ENCODE measurements around the gene CELF1. TPM values are rescaled to one million over a fixed set of nuclear protein-coding genes. Genes with fewer than 3 reads are reported as not detected.

Gene CELF1
- total RNA-seq = 100 to 1,000 TPM; 132 to 143 TPM

DNA sequence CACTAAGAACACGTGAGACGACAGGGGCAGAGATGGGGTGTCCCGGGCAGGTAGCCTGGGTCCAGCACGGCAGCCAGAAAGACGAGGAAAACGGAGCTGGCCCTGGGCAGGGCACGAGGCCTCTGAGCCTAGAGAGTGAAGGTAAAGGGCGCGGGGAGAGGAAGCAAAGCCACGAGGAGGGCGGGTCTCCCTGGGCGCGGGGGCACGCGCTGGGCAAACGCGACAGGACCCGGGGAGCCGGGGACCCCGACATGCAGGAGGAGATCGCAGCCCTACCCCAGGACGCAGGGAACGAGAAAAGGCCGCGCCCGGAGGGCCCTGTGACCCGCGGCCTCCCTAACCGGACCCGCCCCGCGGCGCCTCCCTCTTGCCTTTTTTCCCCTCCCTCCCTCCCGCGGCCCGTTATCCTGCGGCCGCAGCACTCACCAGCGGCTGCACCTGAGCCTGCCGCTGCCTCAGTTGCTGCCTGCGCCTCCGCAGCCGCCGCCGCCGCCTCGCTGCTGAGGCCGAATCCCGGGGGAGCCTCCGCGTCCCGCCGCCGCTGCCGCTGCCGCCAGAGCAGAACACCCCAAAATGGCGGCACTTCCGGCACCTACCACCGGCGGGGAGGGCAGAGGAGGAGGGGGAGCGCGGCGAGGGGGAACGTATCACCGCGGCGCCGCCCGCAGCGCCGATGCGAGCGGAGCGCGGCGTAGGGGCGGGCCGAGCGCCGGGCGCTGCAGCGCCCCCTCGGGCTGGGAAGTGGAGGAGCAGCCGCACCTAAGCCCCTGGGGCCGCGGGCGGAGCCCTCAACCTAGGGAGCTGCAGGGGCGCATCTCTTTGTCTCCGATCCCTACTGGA is at the start of gene CELF1:
CELF1 (minus strand) TSS at position 567 of the 840 bp plus-strand sequence. CDS start 53,609 bp downstream, outside the sequence.
- DNase-seq (peak; percentile 97), ATAC-seq (peak; percentile 94)
- no peaks in the 10 kb centered on the region for H3K27me3 Mint-ChIP-seq
- intact Hi-C loops (cut with DNase I, micrococcal nuclease) = loop anchor here (1.0 to 5.0 kb wide), 18 partner anchors 13 to 935 kb away; partner anchors contain the start of genes NDUFS3 (in 2 of the 2), AGBL2 (in 1 of the 2), ARFGAP2 (in 1 of the 2) and ARHGAP1 (in 1 of the 2)
- peak within 1 kb of the TSS; percentile 94 for H3K27ac Mint-ChIP-seq
- H3K4me1 Mint-ChIP-seq = peaks cover 38% of the 10 kb centered on the region
- peaks cover 31% of the 10 kb centered on the region for H3K36me3 Mint-ChIP-seq (ENCODE audit: low read depth)
- CTCF ChIA-PET = interaction anchor here (0.5 to 7.0 kb wide), 31 partner anchors 10 to 451 kb away, joined by 3 to 47 read pairs (median 3); partner anchors contain the start of genes ACP2, AGBL2, KBTBD4 and NDUFS3
- POLR2A ChIA-PET = interaction anchor here (0.8 to 2.1 kb wide), 4 partner anchors 12 to 295 kb away, joined by 3 to 8 read pairs (median 6); partner anchors contain the start of gene NUP160
- H3K4me3 Mint-ChIP-seq = peak within 1 kb of the TSS; percentile 96
- no peaks in the 10 kb centered on the region for H3K9me3 Mint-ChIP-seq (ENCODE audit: low read depth)

GRCh38 chr11:47599902-47600301 is 47.0 kb upstream of the CELF1 start:
- POLR2A ChIA-PET = no interaction called here
- H3K27me3 Mint-ChIP-seq = peaks cover 6% of the 10 kb centered on the region
- DNase-seq = no peak
- ATAC-seq = no peak
- CTCF ChIA-PET = no interaction called here
- H3K4me3 Mint-ChIP-seq = no peak overlapping the region
- no peaks in the 10 kb centered on the region for H3K36me3 Mint-ChIP-seq (ENCODE audit: low read depth)
- intact Hi-C loops (cut with DNase I, micrococcal nuclease) = no loop called here
- no peaks in the 10 kb centered on the region for H3K9me3 Mint-ChIP-seq (ENCODE audit: low read depth)
- H3K4me1 Mint-ChIP-seq = no peaks in the 10 kb centered on the region
- no peak overlapping the region for H3K27ac Mint-ChIP-seq

DNA sequence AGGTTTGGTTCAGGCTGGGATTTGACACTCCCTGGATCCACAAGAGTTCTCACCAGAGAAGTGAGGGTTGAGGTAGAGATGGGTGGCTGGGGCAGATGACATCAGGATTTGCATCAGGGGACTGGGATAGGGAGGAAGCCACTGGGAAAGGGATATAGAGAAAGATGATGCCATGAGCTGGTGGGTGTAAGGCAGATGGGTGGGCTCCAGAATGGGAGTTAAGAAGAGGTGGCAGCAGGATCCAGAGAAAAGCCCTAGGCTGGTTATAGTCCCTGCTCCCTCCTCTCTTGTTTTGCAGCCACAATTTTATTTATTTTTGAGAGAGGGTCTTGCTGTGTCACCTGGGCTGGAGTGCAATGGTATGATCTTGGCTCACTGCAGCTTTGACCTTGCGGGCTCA is 43.0 kb upstream of the CELF1 start:
- intact Hi-C loops (cut with DNase I, micrococcal nuclease) = no loop called here
- DNase-seq (no peak), ATAC-seq (no peak)
- Mint-ChIP-seq H3K27me3 (peaks cover 29% of the 10 kb centered on the region), H3K36me3 (ENCODE audit: low read depth) (no peaks in the 10 kb centered on the region), H3K9me3 (ENCODE audit: low read depth) (no peaks in the 10 kb centered on the region), H3K4me3 (no peak overlapping the region), H3K4me1 (peaks cover 4% of the 10 kb centered on the region), H3K27ac (no peak overlapping the region)
- ChIA-PET CTCF (interaction anchor here (0.8 to 1.3 kb wide), 2 partner anchors 10 to 38 kb away, joined by 3 read pairs; no protein-coding TSS in a partner anchor), POLR2A (interaction anchor here (0.7 kb wide), 1 partner anchor 41 kb away, joined by 3 read pairs; no protein-coding TSS in a partner anchor)

- CTCF ChIA-PET = interaction anchor here (1.1 to 1.3 kb wide), 2 partner anchors 11 to 13 kb away, joined by 3 to 4 read pairs; no protein-coding TSS in a partner anchor
- ATAC-seq = no peak
- POLR2A ChIA-PET = interaction anchor here (0.6 kb wide), 2 partner anchors 21 to 295 kb away, joined by 4 to 6 read pairs; no protein-coding TSS in a partner anchor
Measured at GRCh38 chr11:47595029-47595428, 42.1 kb upstream of the CELF1 start.

DNA sequence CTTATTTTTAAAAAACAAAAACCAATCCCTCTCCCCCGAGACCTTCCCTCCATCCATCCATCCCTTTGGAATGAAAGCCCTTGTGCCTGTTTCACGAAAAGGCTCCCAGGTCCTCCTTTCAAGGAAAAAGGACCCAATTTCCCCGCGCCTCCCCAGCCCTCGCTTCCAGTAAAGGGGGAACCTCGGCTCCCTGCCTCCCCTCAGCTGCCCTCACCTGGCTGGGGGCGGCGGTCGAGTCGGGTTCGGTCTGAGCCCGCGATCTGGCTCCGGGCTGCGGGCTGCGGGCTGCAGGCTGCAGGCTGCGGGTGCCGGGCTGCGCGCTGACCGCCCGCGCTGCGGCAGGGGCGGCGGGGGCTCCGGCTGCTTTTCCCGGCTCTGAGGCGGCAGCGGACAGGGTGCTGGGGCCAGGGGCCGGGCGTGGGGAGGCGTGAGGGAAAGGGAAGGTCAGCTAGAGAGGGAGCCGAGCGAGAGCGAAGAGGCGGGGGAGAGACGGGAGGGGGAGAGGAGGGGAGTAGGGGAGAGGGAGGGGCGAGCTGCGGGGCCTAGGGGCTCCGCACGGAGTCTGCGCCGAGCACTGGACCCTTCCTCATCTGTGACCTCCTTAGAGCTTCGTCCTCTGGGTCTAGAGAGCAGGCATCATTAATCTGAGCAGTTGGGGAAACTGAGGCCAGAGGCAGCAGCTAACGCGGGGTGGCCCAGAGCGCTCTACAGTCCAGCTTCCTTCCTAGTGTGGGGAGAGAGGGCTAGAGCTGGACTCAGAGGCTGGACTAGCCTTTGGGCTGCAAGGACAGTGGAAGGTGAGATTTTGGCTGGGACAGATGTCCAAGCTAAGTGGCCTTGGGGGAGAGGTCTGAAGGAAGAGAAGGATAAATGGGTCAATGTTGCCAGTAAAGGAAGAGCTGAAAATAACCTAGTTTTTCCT is 41.3 kb upstream of the CELF1 start, which contains the start of gene C1QTNF4:
C1QTNF4 (minus strand) TSS at position 478 of the 922 bp plus-strand sequence. CDS start 3,601 bp downstream, outside the sequence.
- no peak within 1 kb of the TSS for H3K4me3 Mint-ChIP-seq
- intact Hi-C loops (cut with DNase I, micrococcal nuclease) = no loop called here
- peaks cover 29% of the 10 kb centered on the region for H3K27me3 Mint-ChIP-seq
- H3K4me1 Mint-ChIP-seq = peaks cover 4% of the 10 kb centered on the region
- ATAC-seq (no peak), DNase-seq (no peak)
- ChIA-PET POLR2A (interaction anchor here (0.6 to 0.7 kb wide), 2 partner anchors 294 to 361 kb away, joined by 3 to 6 read pairs; no protein-coding TSS in a partner anchor), CTCF (interaction anchor here (1.1 to 1.4 kb wide), 2 partner anchors 14 to 221 kb away, joined by 3 to 4 read pairs; no protein-coding TSS in a partner anchor)
- no peaks in the 10 kb centered on the region for H3K9me3 Mint-ChIP-seq (ENCODE audit: low read depth)
- no peaks in the 10 kb centered on the region for H3K36me3 Mint-ChIP-seq (ENCODE audit: low read depth)
- no peak within 1 kb of the TSS for H3K27ac Mint-ChIP-seq

More at GRCh38 chr11:47595029-47595428, 42.1 kb upstream of the CELF1 start:
- H3K36me3 Mint-ChIP-seq (ENCODE audit: low read depth) = no peaks in the 10 kb centered on the region
- no peak for DNase-seq
- H3K27me3 Mint-ChIP-seq = peaks cover 29% of the 10 kb centered on the region
- peaks cover 4% of the 10 kb centered on the region for H3K4me1 Mint-ChIP-seq
- no peak overlapping the region for H3K27ac Mint-ChIP-seq
- no peak overlapping the region for H3K4me3 Mint-ChIP-seq
- intact Hi-C loops (cut with DNase I, micrococcal nuclease) = no loop called here
- H3K9me3 Mint-ChIP-seq (ENCODE audit: low read depth) = no peaks in the 10 kb centered on the region

GRCh38 chr11:47593492-47593933 is 40.6 kb upstream of the CELF1 start:
- H3K36me3 Mint-ChIP-seq (ENCODE audit: low read depth) = no peaks in the 10 kb centered on the region
- H3K4me1 Mint-ChIP-seq = peaks cover 4% of the 10 kb centered on the region
- H3K4me3 Mint-ChIP-seq = no peak overlapping the region
- ATAC-seq (no peak), DNase-seq (no peak)
- H3K9me3 Mint-ChIP-seq (ENCODE audit: low read depth) = no peaks in the 10 kb centered on the region
- peaks cover 29% of the 10 kb centered on the region for H3K27me3 Mint-ChIP-seq
- intact Hi-C loops (cut with DNase I, micrococcal nuclease) = no loop called here
- POLR2A ChIA-PET = interaction anchor here (0.7 to 1.3 kb wide), 2 partner anchors 15 to 360 kb away, joined by 3 read pairs; no protein-coding TSS in a partner anchor
- H3K27ac Mint-ChIP-seq = no peak overlapping the region
- CTCF ChIA-PET = interaction anchor here (0.8 to 1.4 kb wide), 3 partner anchors 77 to 220 kb away, joined by 3 read pairs; no protein-coding TSS in a partner anchor

GRCh38 chr11:47592970-47593369 is 40.0 kb upstream of the CELF1 start:
- ChIA-PET POLR2A (interaction anchor here (1.3 kb wide), 1 partner anchor 15 kb away, joined by 3 read pairs; no protein-coding TSS in a partner anchor), CTCF (interaction anchor here (0.8 to 1.4 kb wide), 3 partner anchors 77 to 219 kb away, joined by 3 read pairs; no protein-coding TSS in a partner anchor)
- peaks cover 29% of the 10 kb centered on the region for H3K27me3 Mint-ChIP-seq
- no peak overlapping the region for H3K27ac Mint-ChIP-seq
- H3K9me3 Mint-ChIP-seq (ENCODE audit: low read depth) = no peaks in the 10 kb centered on the region
- H3K36me3 Mint-ChIP-seq (ENCODE audit: low read depth) = no peaks in the 10 kb centered on the region
- intact Hi-C loops (cut with DNase I, micrococcal nuclease) = no loop called here
- no peak overlapping the region for H3K4me3 Mint-ChIP-seq
- DNase-seq (no peak), ATAC-seq (no peak)
- H3K4me1 Mint-ChIP-seq = peaks cover 4% of the 10 kb centered on the region

GRCh38 chr11:47592251-47592650 is 39.3 kb upstream of the CELF1 start:
- ChIA-PET POLR2A (interaction anchor here (1.3 kb wide), 1 partner anchor 14 kb away, joined by 3 read pairs; no protein-coding TSS in a partner anchor), CTCF (interaction anchor here (0.9 to 1.0 kb wide), 2 partner anchors 49 to 76 kb away, joined by 3 read pairs; no protein-coding TSS in a partner anchor)
- Mint-ChIP-seq H3K27ac (no peak overlapping the region), H3K9me3 (ENCODE audit: low read depth) (no peaks in the 10 kb centered on the region), H3K27me3 (peaks cover 29% of the 10 kb centered on the region), H3K4me3 (no peak overlapping the region), H3K36me3 (ENCODE audit: low read depth) (no peaks in the 10 kb centered on the region), H3K4me1 (peaks cover 4% of the 10 kb centered on the region)
- DNase-seq (no peak), ATAC-seq (no peak)
- intact Hi-C loops (cut with DNase I, micrococcal nuclease) = no loop called here

- Mint-ChIP-seq H3K27ac (no peak overlapping the region), H3K4me3 (no peak overlapping the region), H3K36me3 (ENCODE audit: low read depth) (no peaks in the 10 kb centered on the region), H3K9me3 (ENCODE audit: low read depth) (no peaks in the 10 kb centered on the region), H3K4me1 (peaks cover 4% of the 10 kb centered on the region), H3K27me3 (peaks cover 29% of the 10 kb centered on the region)
- peak; percentile 33 for ATAC-seq
- ChIA-PET POLR2A (no interaction called here), CTCF (interaction anchor here (1.0 kb wide), 1 partner anchor 49 kb away, joined by 3 read pairs; no protein-coding TSS in a partner anchor)
- no peak for DNase-seq
- intact Hi-C loops (cut with DNase I, micrococcal nuclease) = no loop called here
Measured at GRCh38 chr11:47591764-47592163, 38.8 kb upstream of the CELF1 start.

- ATAC-seq = no peak
- Mint-ChIP-seq H3K4me3 (no peak overlapping the region), H3K36me3 (ENCODE audit: low read depth) (peaks cover 2% of the 10 kb centered on the region), H3K9me3 (ENCODE audit: low read depth) (no peaks in the 10 kb centered on the region), H3K4me1 (peaks cover 4% of the 10 kb centered on the region), H3K27ac (no peak overlapping the region), H3K27me3 (peaks cover 23% of the 10 kb centered on the region)
- ChIA-PET CTCF (no interaction called here), POLR2A (no interaction called here)
- no peak for DNase-seq
- intact Hi-C loops (cut with DNase I, micrococcal nuclease) = no loop called here
Measured at GRCh38 chr11:47589977-47590861, 37.3 kb upstream of the CELF1 start.

Measured in activated CD4-positive, alpha-beta T cell treated with anti-CD3 and anti-CD28 coated beads for 36 hours (primary cell).